ENCODE results near the gene NAA38.

- TF ChIP-seq POLR2A (IDR thresholded peaks at IDR 0.05): no peak
- TF ChIP-seq, protein P1, sequence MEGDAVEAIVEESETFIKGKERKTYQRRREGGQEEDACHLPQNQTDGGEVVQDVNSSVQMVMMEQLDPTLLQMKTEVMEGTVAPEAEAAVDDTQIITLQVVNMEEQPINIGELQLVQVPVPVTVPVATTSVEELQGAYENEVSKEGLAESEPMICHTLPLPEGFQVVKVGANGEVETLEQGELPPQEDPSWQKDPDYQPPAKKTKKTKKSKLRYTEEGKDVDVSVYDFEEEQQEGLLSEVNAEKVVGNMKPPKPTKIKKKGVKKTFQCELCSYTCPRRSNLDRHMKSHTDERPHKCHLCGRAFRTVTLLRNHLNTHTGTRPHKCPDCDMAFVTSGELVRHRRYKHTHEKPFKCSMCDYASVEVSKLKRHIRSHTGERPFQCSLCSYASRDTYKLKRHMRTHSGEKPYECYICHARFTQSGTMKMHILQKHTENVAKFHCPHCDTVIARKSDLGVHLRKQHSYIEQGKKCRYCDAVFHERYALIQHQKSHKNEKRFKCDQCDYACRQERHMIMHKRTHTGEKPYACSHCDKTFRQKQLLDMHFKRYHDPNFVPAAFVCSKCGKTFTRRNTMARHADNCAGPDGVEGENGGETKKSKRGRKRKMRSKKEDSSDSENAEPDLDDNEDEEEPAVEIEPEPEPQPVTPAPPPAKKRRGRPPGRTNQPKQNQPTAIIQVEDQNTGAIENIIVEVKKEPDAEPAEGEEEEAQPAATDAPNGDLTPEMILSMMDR (IDR thresholded peaks at IDR 0.05 in 4 of 5, conservative IDR thresholded peaks at IDR 0.05 in 1 of 5): no peak
Measured at GRCh38 chr17:7832431-7832830, 24.9 kb downstream of the NAA38 start.

Data from gastrocnemius medialis (tissue), 4 donors.